Eye (tissue), 1 donor: Measurements from ENCODE around the gene KMT2D.

Source experiments
- DNase-seq: peaks from one replicate; pipeline ENCODE4 v3.0.0-alpha.2; 2015

Gene KMT2D

DNA sequence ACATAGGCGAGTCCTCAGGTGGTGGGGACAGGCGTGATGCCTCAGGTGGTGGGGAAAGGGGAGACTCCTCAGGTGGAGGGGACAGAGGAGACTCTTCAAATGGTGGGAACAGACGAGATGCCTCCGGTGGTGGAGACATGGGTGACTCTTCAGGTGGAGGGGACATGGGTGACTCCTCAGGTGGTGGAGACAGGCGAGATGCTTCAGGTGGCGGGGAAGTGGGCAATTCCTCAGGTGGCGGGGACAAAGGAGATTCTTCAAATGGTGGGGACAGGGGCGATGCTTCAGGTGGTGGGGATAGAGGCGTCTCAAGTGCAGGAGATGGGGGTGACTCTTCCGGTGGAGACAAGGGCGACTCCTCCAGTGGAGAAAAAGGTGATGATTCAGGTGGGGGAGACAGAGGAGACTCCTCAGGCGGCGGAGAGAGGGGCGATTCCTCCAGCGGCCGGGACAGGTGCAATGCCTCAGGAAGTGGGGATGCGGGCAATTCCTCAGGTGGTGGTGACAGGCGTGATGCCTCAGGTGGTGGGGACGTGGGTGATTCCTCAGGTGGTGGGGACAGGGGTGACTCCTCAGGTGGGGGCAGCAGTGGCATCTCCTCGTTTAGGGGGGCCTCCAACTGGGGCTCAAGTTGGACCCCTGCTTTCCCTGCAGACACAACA, 8.7 kb downstream of the KMT2D start:
- no peak for DNase-seq

DNA sequence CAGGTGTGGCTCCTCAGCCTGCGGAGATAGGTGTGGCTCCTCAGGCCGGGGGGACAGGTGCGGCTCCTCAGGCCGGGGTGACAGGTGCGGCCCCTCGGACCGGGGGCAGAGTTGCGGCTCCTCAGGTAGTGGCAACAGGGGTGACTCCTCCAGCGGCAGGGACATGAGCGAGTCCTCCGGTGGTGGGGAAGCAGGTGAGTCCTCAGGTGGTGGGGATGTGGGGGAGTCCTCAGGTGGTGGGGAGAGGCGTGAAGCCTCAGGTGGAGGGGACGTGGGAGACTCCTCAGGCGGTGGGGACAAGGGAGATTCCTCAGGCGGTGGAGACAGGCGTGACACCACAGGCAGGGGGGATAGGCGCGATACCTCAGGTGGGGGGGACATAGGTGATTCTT, 9.2 kb downstream of the KMT2D start:
- DNase-seq: no peak

DNA sequence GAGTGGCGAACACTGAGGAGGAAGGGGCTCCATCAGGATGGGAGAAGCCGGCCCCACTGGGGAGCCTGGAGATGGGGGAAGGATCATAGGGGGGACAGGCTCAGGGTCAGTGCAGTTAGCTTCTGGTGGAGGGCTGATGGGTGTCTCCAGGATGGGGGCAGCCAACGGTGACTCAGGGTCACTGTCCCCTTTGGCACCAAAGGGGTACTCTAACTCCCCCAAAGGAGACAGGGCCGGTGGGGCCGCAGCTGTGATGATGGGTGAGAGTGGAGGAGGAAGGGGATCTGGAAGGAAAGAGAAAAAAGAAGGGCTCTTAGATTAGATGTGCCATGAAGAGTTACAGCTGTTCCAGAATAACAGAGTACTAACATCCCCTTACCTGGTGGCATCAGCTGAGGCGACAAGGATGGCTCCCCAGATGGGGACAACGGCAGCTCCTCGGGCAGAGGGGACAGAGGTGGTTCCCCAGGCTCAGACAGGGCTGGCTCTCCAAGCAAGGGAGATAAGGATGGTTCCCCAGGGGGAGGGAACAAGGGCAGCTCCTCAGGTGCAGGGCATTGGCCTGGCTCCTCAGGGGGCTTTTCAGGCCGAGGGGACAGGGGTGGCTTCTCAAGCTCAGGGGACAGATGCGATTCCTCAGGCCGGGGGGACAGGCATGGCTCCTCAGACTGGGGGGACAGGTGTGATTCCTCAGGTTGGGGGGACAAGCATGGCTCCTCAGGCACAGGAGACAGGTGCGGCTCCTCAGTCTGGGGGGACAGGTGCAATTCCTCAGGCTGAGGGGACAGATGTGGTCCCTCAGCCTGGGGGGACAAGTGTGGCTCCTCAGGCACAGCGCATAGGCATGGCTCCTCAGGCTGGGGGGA, 9.9 kb downstream of the KMT2D start:
- no peak for DNase-seq

DNA sequence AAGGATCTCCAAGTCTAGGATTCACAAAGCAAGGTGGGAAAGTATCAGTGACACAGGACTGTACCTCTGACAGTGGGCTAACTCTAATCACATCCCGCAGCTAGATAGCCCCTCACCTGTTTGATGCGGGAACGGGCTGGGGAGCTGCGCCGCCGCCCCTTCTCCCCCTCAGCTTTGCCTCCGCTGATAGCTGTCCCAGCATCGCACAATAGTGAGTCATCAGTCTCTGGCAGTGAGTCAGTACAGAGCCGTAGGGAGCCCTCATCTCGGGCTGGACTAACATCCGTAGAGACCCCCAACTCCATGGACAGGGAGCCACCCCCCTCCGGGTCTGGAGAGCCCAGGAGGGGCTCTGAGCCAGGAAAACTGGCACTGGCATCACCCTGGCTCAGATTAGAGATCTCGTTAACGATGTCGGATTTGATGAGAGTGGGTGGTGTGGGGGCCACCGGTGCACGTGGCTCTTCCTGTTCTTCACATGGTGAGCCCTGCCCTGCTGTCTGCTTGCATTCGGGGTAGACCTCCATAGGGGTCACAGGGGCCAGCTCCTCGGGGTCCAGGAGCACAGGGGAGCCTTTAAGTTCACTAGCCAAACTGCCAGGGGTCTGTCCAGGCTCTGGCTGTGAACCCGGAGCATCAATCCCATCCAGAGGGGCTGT, 10.9 kb downstream of the KMT2D start:
- no peak for DNase-seq

DNA sequence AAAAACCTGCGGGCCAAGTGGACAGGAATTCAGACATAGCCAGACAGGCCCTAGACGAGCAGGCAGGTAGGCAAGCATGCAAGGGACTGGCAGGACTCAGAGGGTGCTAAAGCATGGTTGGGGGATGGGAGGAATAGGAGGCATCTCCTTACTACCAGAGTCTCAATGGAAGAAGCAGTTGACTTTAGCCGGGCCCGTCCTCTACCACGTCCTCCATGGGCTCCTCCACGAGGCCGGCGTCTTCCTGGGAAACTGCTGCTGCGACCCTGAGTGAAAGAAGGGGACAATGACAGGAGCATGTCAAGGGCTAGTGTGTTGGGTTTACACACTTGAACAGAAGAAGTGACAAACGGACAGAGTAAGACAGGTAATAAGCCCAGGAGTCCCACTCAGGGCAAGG, 11.6 kb downstream of the KMT2D start:
- no peak for DNase-seq

DNA sequence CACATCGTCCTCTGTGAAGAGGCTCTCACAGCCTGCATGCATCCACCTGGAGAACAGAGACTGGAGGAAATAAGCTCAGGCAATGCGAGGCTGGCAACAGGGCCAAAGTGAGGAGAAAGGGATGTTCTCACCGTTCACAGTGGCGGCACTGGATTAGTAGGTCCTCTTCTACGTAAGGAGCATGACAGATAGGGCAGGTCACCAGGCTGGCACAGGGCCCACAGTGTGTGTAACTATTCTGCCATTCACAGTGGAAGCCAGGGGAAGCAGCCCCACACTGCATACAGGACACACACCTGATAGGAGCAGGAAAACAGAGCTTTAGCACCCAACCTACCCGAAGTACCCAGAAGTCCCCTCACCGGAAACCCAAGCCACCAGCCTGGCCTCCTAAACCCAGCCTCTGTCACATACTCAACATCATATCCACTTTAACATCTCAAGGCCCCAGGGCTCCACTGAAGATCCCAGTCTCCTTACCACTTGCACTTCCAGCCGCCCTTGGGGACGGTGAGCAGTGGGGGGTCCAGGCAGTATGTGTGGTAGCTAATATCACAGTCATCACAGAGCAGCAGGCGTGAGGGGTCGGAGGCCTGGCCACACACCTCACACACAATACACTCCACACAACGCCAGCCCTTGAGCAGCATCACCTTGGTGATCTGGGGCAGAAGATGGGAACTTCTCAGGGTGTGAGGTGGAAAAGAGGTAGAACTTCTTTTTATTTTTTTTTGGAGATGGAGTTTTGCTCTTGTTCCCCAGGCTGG, 14.3 kb downstream of the KMT2D start:
- no peak for DNase-seq

DNA sequence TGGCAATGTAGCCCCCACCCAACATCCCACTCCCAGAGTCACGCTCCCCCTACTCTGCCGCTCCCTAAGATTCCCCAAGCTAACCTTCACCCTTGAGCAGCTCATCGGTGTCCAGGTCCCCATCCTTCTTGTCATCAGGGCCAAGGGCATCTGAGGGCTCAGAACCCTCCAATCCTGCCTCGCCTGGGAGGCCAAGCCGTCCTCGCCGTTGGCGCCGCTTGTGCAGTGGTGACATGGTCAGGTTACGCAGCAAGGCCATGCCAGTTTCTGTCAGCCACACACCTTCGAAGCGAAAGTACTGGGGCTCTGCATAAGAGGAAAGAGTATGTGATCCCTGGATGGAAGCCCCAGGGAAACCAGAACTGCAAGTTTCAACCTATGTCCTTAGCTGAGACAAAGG, 15.9 kb downstream of the KMT2D start:
- no peak for DNase-seq

DNA sequence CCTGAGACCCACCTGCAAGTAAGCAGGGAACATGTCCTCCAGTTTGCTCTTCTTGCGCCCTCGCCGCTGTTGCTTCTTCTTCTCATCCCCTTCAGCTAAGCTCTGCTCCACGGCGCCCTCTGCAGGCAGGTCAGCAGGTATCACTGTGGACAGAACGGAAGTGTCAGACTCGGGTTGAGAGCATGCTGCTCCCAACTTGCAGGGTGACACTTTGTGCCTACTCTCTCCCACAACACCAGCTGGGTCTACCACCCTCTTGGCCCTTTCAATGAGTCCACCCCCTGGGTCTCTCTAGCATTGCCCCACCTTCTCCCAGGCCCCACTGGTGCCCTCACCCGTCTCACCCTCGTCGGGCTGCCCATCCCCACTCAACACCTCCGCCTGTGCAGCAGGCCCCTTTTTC, 16.7 kb downstream of the KMT2D start:
- peak; percentile 37 for DNase-seq

DNA sequence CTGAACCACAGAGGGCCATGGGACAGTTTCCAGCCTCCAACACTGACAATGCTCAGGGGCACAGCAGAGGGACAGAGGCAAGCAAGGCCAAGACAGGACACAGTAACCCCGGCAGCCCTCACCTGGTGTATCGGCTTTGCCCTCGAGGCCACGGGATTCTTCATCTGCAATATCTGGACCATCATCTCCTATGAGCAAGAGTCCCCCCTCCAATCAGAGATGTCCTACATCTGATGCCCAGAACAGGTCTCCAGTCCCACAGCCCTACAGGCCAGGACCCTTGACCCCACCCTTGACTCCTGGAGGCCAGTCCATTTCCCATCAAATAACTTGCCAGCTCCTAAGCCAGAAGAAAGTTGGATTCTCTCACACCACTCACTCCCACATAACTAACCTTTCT, 17.4 kb downstream of the KMT2D start:
- DNase-seq: no peak

DNA sequence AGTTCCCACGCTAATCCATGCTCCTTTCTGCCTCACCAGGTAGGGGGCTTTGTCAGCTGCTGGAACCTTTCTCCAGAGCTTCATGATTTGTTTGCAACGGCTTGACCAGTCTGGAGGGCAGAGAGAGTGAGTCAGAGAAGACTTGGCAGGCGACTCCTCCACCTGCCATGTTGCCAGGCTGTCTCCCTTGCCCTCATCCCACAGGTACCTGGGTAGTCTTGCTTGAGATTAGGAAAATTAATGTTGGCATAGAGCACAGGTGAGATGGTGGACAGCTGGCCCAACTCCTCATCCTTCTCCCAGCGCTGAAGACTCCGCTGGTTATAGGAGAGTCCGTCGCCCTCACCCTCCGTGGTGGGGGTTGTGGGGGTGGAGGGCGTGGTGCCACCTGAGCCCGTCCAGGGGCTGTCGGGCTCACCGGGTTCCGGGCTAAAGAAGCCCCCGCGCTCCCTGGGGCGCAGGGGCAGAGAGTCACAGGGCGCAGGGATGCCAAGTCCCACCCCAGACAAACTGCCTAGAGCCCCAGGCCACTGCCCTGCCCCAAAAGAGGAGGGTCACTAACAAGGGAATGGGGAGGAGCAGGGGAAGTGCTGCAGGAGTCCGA, 18.6 kb downstream of the KMT2D start:
- DNase-seq: no peak

DNA sequence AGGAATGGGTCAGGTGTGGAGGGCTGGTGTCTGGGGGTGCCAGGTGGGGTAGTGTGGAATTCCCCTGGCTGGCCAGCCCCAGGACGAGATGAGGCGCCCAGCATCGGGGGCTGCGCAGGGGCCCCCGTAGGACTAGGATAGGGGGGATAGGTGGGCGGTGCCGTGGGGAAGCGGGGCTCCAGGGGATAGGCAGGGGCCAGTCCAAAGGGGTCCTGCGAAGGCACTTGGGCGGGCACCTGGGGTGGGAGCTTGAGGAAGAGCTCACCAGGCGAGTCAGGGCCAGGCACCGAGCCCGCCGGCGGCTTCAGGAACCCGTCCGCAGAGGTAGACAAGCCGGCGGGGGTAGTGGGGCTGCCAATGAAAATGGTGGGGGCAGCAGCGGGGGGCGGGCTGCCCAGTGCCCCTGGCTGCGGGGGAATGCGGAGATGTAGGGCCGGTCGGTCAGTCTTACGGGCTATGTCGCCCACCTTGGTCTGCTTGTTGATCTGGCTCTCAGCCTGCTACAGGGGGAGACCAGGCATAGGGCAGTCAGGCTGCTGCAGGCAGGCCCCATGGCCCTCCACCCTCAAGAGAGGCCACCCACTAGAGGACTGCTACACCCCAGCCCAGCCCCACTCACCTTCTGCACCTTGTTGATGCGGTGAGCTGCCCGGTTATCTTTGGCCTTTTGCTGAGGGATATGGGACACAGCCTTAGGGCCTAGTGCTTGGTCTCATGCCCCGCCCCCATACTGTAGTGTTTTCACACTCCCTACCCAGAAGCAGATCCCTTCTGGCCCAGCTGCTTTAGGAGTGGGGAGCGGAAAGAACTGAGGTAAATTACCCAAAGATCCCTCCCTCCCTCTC, 19.3 kb downstream of the KMT2D start:
- no peak for DNase-seq

DNA sequence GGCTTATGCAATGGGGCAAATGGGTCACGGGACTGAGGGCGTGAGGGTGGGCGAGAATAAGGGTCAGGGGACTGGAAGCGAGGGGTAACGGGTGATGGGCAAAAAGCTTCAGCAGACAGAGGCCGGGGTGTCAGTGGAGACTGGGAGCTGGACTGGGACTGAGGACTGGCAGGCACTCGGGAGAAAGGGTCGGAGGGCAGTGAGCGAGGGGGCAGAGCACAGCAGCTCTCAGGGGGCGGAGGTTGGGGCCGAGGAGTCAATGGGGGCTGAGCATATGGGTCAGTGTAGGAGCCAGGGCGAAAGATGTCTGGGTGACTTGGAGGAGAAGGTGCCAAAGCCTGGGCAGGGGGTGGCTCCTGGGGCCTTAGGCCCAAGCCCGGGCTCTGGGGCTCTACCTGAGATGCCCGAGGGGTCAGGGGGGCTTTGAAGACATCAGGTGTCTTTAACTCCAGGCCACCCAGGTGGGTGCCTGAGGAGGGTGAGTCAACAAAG, 20.2 kb downstream of the KMT2D start:
- no peak for DNase-seq

DNA sequence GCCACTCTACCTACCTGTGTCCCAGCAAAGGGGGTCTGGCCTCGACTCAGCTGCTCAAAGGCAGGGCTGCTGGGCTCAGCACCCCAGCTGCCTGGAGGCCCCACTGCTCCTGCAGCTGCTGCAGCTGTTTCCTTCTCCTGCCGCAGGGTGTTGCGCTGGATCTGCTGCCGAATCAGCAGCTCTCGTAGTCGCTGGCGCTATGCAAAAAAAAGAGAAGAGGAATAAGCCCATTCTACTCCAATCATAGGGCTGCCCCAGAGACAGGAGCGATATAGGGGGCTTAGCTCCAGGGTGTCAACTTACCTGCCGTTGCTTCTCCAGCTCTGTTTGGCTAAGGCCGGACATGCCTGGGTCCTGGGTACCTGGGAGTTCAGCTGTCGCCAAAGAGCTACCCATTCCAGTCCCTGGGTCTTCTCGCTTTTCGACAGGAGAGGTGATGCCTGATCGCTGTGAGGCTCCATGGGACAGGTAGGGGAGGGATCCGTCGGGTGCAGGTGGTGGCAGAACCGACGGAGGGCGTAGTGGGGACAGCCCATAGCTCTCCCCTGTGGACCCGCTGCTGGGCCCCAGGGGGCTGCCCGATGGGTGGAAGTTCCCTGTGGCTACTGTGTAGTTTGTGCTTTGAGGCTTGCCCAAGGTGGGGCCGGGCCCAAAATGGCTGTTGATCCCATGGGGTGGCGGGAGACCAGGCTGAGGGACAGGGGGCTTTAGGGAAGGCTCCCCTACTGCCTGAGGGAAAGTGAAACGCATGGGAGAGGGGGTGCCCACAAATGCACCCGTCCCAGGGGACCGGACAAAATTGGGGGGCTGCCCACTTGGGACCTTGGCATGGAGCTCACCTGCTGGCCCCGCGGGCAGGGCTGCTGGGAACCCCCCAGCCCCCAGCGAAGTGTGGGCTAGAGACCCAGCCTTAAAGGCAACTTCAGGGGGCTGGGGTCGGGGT, 20.9 kb downstream of the KMT2D start:
- no peak for DNase-seq

DNA sequence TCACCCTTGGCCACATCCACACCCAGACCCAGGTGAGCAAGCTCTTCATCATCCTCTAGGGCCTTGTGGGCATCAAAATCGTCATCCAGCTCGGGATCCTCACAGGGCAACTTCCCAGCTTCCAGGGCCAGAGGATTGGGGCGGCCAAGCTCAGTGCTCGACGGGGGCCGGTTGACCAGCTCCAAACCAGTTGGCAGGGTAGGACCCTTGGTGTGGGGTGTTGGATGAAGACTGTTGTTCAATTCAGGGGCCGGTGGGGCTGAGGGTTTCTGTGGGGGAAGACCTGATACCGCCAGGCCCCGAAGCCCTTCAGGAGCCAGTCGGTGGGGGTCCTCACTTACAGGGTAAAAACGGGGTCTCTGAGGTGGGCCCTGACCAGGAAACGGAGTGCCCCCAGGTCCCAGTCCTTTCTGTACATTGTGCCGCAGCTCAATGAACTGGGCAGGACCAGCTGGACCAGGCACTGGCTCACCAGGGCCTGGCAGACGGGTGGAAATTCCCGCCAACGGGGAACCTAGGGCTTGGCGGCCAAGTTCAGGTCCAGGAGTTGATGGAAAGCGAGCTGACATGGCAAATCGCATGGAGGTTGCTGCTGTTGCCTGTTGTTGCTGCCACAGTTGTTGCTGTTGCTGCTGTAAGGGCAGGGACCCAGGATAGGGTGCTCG, 22.2 kb downstream of the KMT2D start:
- no peak for DNase-seq

DNA sequence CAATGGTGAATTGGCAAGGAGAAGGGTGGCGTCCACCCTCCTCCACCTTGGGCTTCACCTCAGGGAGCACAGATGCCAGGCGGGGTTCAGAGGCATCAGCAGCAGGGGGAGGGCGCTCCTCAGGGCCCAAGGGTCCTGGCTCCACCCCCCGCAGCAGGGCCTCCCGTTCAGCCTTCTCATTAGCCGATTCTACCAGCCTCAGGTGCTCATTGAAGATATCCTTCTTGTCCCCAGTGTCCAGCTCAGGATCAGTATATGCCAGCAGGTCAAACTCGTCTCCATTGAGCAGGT, 22.7 kb downstream of the KMT2D start:
- no peak for DNase-seq

DNA sequence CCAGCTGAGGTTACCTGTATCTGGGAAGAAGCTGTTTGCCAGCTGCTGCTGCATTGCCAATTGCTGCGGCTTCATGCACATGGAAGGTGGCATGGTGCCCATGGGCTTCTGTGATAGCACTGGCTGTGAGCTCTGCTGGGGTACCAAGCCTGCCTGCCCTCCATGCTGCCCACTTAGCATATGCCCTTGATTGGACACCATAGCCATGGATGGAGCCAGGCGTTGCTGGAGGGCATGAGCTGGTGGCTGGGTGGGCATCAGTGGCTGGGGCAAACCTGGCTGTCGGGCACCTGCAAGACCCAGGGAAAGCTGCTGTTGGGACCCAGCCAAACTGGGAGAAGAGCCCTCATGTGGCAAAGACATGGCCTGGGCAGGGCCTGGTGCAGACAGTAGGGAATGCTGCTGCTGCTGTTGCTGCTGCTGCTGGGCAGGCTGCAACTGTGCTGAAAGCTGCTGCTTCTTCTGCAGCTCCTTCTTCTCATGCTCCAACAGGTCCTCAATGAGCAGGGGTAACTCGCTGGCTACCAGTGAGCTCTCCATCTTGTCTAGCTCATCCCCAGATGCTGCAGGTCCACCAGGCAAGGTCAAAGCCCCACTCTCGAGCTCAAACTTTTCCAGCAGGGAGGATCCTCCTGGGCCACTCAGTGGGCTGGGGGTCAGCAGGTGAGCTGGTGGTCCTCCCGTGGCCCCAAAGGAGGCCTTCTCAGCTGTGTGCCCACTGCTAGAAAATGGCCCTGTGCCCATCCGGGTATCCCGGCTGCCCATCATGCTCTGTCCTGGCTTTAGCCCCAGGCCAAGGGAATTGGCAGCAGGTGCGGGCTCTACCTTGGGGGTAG, 23.3 kb downstream of the KMT2D start:
- no peak for DNase-seq

DNA sequence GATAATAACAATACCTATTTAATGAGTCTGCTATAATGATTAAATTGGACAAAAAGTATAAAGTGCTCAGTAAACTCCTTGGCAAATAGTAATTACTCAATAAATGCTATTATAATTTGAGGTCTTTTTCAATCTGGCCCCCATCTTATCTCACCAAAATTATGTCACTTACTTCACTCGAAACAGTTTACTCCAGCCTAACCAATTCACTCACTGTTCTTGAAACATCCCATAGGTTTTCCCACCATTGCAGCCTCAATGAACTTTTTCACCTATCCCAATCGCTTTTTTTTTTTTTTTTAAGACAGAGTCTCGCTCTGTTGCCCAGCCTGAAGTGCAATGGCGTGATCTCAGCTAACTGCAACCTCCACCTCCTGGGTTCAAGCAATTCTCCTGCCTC, 24.6 kb downstream of the KMT2D start:
- DNase-seq: no peak

DNA sequence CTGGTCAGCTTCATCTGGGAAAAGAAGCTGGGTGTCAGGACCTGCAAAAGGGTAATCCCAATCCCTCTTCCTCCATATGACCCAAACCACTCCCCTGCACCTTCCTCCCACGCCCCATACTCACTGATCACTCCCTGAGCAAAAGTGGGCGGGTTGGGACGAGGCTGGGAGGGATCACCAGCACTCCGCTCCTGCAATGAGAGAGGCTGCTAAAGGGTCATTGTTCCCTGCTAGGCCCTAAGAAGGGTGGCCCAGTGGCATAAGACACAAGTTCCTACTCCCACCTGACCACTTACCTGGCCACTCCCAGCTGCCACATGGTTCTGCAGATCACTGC, 26.3 kb downstream of the KMT2D start:
- DNase-seq: no peak

DNA sequence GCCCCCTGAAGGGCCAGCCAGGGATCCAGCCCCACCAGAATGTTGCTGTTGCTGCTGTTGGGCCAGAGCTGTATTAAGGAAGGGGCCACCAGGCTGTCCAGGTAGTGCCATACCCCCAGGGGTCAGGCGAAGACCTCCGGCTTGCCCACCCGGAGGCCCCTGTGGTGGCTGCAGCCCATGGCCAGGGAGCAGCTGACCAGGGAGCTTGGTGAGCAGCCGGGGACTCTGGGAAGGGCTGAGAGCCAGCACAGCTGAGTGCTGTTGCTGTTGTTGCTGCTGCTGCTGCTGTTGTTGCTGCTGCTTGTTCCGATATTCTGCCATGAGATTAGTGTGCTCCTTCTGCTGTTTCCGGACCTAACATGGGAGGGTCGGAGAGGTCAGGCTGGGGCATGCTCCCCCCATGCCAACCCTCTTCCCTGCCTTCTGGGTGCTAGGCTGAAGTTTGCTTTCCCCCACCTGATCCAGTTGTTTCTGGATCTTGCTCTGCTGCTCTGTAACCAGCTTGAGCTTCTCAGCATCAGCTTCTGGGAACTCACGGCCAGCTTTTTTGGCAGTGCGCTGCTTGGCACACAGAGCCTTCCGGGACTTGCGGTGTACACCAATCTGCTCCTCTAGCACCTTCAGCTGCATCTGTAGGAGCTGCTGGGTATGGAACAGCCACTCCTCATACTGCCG, 26.8 kb downstream of the KMT2D start:
- no peak for DNase-seq
